Heart left ventricle (tissue), 16 donors: ENCODE data around the gene WWOX. TPM values are rescaled to one million over a fixed set of nuclear protein-coding genes. Genes with fewer than 3 reads are reported as not detected.

Experiments used
- ATAC-seq, 4 donors: fragments of 200-7000 bp; cut with Tn5 transposase; one replicate each; pipeline ENCODE4 v1.9.1; 2020 to 2022; ENCODE audit warnings: moderate library complexity in 4 of 4, mild to moderate bottlenecking in 3 of 4, moderate number of reproducible peaks in 1 of 4
- DNase-seq, 5 donors: peaks; one replicate each; pipeline ENCODE4 v3.0.0-alpha.2; 2020
- H3K27ac ChIP-seq, 12 donors: fragments of 200-600 bp; sonication (generic) in 4 of 12; one replicate each; pipeline versions ENCODE4 v1.5.0 to v1.8.0; 2016 to 2022; ENCODE audit warnings: mild to moderate bottlenecking in 2 of 12
- H3K27me3 ChIP-seq, 9 donors: fragments of 200-600 bp; sonication (generic) in 2 of 9; one replicate each; pipeline versions ENCODE4 v1.5.1 to v1.8.0; 2016 to 2022; ENCODE audit warnings: mild to moderate bottlenecking in 3 of 9
- H3K36me3 ChIP-seq, 9 donors: fragments of 200-600 bp; sonication (generic) in 2 of 9; one replicate each; pipeline versions ENCODE4 v1.5.0 to v1.8.0; 2018 to 2022; ENCODE audit warnings: mild to moderate bottlenecking in 2 of 9
- H3K4me1 ChIP-seq, 12 donors: fragments of 200-600 bp; sonication (generic) in 4 of 12; one replicate each; pipeline versions ENCODE4 v1.5.0 to v1.8.0; 2016 to 2022; ENCODE audit warnings: mild to moderate bottlenecking in 3 of 12
- H3K4me3 ChIP-seq, 12 donors: fragments of 200-600 bp; sonication (generic) in 4 of 12; one replicate each; pipeline versions ENCODE4 v1.5.0 to v1.8.0; 2017 to 2022; ENCODE audit warnings: mild to moderate bottlenecking in 9 of 12, moderate library complexity in 4 of 12
- H3K9me3 ChIP-seq, 12 donors: fragments of 200-600 bp; sonication (generic) in 4 of 12; one replicate each; pipeline versions ENCODE4 v1.5.0 to v1.8.0; 2016 to 2022; ENCODE audit warnings: mild to moderate bottlenecking in 1 of 12
- POLR2A ChIP-seq, 2 donors: fragments of 450-650 bp; IDR thresholded peaks; one replicate each; pipeline ENCODE4 v1.6.1; 2017; ENCODE audit warnings: antibody characterized with exemption in 2 of 2, mild to moderate bottlenecking in 2 of 2, moderate library complexity in 2 of 2
- WGBS, 4 donors: extraction: QIAGEN DNeasy Blood & Tissue Kit in 2 of 4; methylation state at CpG; one replicate each; pipeline versions ENCODE4 v1.1.5 to v1.1.7; 2013 to 2018; 5-methylcytosine and 5-hydroxymethylcytosine counted together
- intact Hi-C, 10 donors: fragments of 100-400 bp; cut with DNase I; formaldehyde crosslinking; loops; one replicate each; pipeline versions ENCODE4 v1.11.1 to v1.14.2; 2022
- polyA plus RNA-seq, 2 donors: library from polyadenylated mRNA; stranded (reverse); fragments of 200-250 nt; gene quantifications; one replicate each; pipeline ENCODE4 v1.2.3, GENCODE V29; 2013
- total RNA-seq, 9 donors: library from RNA; depleted of rRNA in 2 of 9; stranded (reverse); fragments of >200 nt in 2 of 9; fragmentation: NEBNext Ultra II Directional in 3 of 9; extraction: Animal tissue kit (Norgen Biotek cat#: 25700) in 3 of 9; gene quantifications; one replicate each; pipeline versions ENCODE4 v1.1.0 to v1.2.4, GENCODE V29; 2016 to 2023
- TF ChIP-seq, protein P1 (sequence below), 12 donors: fragments of 200-600 bp; sonication (generic) in 4 of 12; IDR thresholded peaks; one replicate each; pipeline versions ENCODE4 v1.5.0 to v1.8.0; 2018 to 2022; ENCODE audit warnings: antibody characterized with exemption in 12 of 12, mild to moderate bottlenecking in 5 of 12
- donor health status: ischemic (EF 13 %, LVEDD 7.1; RV severe dilation, severe dysfunction).
- donor health status: healthy with polysubstance abuse.
- donor health status: DM: no; HTN: yes; CAD: no.
- donor health status: DM: no; HTN: no; CAD: no.
- donor health status: ischemic (EF 25% LVEDD 6.9; RV normal size, moderate dysfunction).
- donor health status: ischemic (EF 25% LVEDD 5.7; RV mildly dilated, moderate dysfunction).
- donor health status: healthy.
- donor health status: DM: yes; HTN: yes; CAD: no.
- donor health status: ischemic (EF 35%, LVEDD 5.7; RV mildly dilated, moderate dysfunction).
- donor health status: nonischemic (EF 11% LVEDD 7.7; RV severe dilation, severe dysfunction).
- donor health status: DM: yes; HTN: yes; CAD: no.
- donor health status: PGD.
- donor health status: ischemic (EF 29% LVEDD 5.4; RV normal size, mild dysfunction).
- donor health status: nonischemic (EF 23%, LVEDD 6.1; RV moderate dilation, normal function).

The WWOX gene
- total and polyA plus RNA-seq, 11 donors, result 4.3 to 18.3 (median 9.1) TPM

- peaks cover 0 to 6% (median 1%) of the 10 kb centered on the region in 12 donors for H3K4me1 ChIP-seq
- TF ChIP-seq POLR2A (IDR thresholded peaks at IDR 0.05), result no peak
- 65 to 75% (median 71%) methylated on average over 11 of the region's 11 CpGs for WGBS, 4 donors
- intact Hi-C loops, result loop anchor here in 2 of 10 donors (10.0 kb wide), 2 partner anchors 57 to 743 kb away; no protein-coding TSS in a partner anchor
- no peaks in the 10 kb centered on the region for H3K9me3 ChIP-seq
- DNase-seq, result peak in 3 of 5 donors; percentile 26 to 38 (median 34)
- ATAC-seq, result peak in 2 of 4 donors; percentile 39 to 85
- H3K27me3 ChIP-seq, result no peaks in the 10 kb centered on the region
- H3K4me3 ChIP-seq, result peak overlapping the region in 5 of 12 donors; percentile 3 to 22 (median 13)
- peak overlapping the region in 8 of 12 donors; percentile 12 to 58 (median 40) for H3K27ac ChIP-seq
- no peaks in the 10 kb centered on the region for H3K36me3 ChIP-seq
Measured at GRCh38 chr16:78317564-78318240, 218.2 kb downstream of the WWOX start.

- H3K36me3 ChIP-seq, result no peaks in the 10 kb centered on the region
- TF ChIP-seq POLR2A (IDR thresholded peaks at IDR 0.05), result no peak
- TF ChIP-seq, protein P1, sequence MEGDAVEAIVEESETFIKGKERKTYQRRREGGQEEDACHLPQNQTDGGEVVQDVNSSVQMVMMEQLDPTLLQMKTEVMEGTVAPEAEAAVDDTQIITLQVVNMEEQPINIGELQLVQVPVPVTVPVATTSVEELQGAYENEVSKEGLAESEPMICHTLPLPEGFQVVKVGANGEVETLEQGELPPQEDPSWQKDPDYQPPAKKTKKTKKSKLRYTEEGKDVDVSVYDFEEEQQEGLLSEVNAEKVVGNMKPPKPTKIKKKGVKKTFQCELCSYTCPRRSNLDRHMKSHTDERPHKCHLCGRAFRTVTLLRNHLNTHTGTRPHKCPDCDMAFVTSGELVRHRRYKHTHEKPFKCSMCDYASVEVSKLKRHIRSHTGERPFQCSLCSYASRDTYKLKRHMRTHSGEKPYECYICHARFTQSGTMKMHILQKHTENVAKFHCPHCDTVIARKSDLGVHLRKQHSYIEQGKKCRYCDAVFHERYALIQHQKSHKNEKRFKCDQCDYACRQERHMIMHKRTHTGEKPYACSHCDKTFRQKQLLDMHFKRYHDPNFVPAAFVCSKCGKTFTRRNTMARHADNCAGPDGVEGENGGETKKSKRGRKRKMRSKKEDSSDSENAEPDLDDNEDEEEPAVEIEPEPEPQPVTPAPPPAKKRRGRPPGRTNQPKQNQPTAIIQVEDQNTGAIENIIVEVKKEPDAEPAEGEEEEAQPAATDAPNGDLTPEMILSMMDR (IDR thresholded peaks at IDR 0.05), result no peak
- no peak overlapping the region for H3K27ac ChIP-seq
- ATAC-seq (no peak), DNase-seq (no peak)
- WGBS, 4 donors, result 84 to 91% (median 86%) methylated on average over 9 of the region's 9 CpGs
- peaks cover 0 to 6% (median 1%) of the 10 kb centered on the region in 12 donors for H3K4me1 ChIP-seq
- no peaks in the 10 kb centered on the region for H3K27me3 ChIP-seq
- no peak overlapping the region for H3K4me3 ChIP-seq
- intact Hi-C loops, result no loop called here
- no peaks in the 10 kb centered on the region for H3K9me3 ChIP-seq
Measured at GRCh38 chr16:78321620-78322360, 222.3 kb downstream of the WWOX start.

DNA sequence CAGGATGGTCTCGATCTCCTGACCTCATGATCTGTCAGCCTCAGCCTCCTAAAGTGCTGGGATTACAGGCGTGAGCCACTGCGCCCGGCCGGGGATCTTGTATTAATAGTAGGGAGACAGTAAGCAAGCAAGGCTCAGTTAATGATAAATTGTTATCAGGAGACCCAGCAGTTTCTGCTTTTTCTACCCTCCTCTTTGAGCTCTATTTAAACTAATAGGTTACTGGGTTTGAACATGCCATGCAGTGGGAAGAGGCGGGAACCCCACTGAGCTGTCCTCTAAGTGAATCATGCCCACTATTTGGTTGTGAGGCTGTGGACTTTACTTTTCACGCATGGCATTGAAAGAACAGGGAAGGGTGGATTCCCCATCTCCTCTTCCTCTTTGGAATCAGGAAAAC lies 223.9 kb downstream of the WWOX start:
- intact Hi-C loops, result no loop called here
- no peak for ATAC-seq

DNA sequence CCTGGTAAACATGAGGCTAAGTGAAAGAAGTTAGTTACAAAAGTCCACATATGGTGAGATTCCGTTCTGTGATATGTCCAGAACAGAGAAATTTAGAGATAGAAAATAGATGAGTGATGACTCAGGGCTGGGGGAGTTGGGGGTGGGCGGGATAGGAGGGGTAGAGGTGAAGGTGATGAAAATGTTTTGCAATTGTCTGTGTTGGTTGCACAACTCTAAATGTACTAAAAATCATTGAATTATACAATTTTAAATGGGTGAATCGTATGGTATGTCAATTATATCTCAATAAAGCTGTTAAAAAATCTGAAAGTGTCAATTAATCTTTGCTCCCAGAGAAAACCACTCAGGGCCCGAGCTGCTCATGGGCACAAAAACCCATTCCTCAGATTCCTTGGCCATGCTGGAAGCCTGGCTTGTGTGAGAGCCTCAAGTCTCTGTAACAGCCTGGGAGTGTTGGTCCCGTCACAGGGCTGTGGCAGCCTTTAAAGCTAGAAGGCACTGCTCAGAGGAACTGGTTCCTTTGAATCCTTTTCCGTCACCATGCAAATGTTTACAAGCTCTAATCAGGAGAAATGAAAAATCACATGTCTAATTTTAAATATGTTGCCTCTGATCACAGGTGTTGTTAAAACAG lies 225.3 kb downstream of the WWOX start:
- intact Hi-C loops, result no loop called here
- WGBS, 4 donors, result 87 to 92% (median 89%) methylated on average over 6 of the region's 6 CpGs
- ATAC-seq, result no peak

More for the DNA sequence above, 223.9 kb downstream of the WWOX start:
- TF ChIP-seq, protein P1 (IDR thresholded peaks at IDR 0.05), result no peak
- no peak for TF ChIP-seq POLR2A (IDR thresholded peaks at IDR 0.05)
- peaks cover 0 to 3% (median 0%) of the 10 kb centered on the region in 12 donors for H3K4me1 ChIP-seq
- H3K9me3 ChIP-seq, result no peaks in the 10 kb centered on the region
- no peak for DNase-seq
- H3K27ac ChIP-seq, result no peak overlapping the region
- no peaks in the 10 kb centered on the region for H3K36me3 ChIP-seq
- WGBS, 4 donors, result 79 to 94% (median 91%) methylated on average over 7 of the region's 7 CpGs
- H3K4me3 ChIP-seq, result no peak overlapping the region
- no peaks in the 10 kb centered on the region for H3K27me3 ChIP-seq

More for the DNA sequence above, 225.3 kb downstream of the WWOX start:
- Histone ChIP-seq H3K27me3 (no peaks in the 10 kb centered on the region), H3K4me1 (peaks cover 0 to 3% (median 0%) of the 10 kb centered on the region in 12 donors), H3K9me3 (no peaks in the 10 kb centered on the region), H3K36me3 (no peaks in the 10 kb centered on the region), H3K4me3 (no peak overlapping the region), H3K27ac (no peak overlapping the region)
- no peak for TF ChIP-seq POLR2A (IDR thresholded peaks at IDR 0.05)
- TF ChIP-seq, protein P1 (IDR thresholded peaks at IDR 0.05), result no peak
- no peak for DNase-seq
